Breast epithelium (tissue), 4 donors: ENCODE measurements around the gene DOP1B. TPM values are rescaled to one million over a fixed set of nuclear protein-coding genes. Genes with fewer than 3 reads are reported as not detected.

Source experiments
- DNase-seq, 2 donors: peaks; one replicate each; pipeline ENCODE4 v3.0.0-alpha.2; 2019; ENCODE audit warnings: low spot score in 2 of 2
- H3K27ac ChIP-seq, 2 donors: fragments of 200-600 bp; sonication (generic) in 1 of 2; one replicate each; pipeline ENCODE4 v1.5.1; 2016 to 2019; ENCODE audit warnings: mild to moderate bottlenecking in 1 of 2
- H3K27me3 ChIP-seq, 2 donors: fragments of 200-600 bp; sonication (generic) in 1 of 2; one replicate each; pipeline versions ENCODE4 v1.5.1 to v1.6.0; 2017 to 2019; ENCODE audit warnings: control low read depth in 1 of 2, mild to moderate bottlenecking in 1 of 2
- H3K36me3 ChIP-seq: fragments of 200-600 bp; one replicate; pipeline ENCODE4 v1.5.1; 2019
- H3K4me1 ChIP-seq, 2 donors: fragments of 200-600 bp; sonication (generic); one replicate each; pipeline ENCODE4 v1.5.1; 2016 to 2019; ENCODE audit warnings: control low read depth in 1 of 2
- H3K4me3 ChIP-seq, 3 donors: fragments of 200-600 bp; sonication (generic); 1 replicate in 2 of 3; 2 replicates in 1 of 3; pipeline ENCODE4 v1.5.1; 2016 to 2019; ENCODE audit warnings: mild to moderate bottlenecking in 3 of 3, moderate library complexity in 2 of 3
- H3K9me3 ChIP-seq, 2 donors: fragments of 200-600 bp; sonication (generic) in 1 of 2; one replicate each; pipeline ENCODE4 v1.5.1; 2016 to 2019; ENCODE audit warnings: control low read depth in 1 of 2
- POLR2A ChIP-seq: fragments of 450-650 bp; IDR thresholded peaks from one replicate; pipeline ENCODE4 v1.6.1; 2016; ENCODE audit warnings: antibody characterized with exemption, mild to moderate bottlenecking, moderate library complexity
- POLR2AphosphoS5 ChIP-seq, 3 donors: sonication (generic); formaldehyde crosslinking; IDR thresholded peaks; one replicate each; pipeline ENCODE4 v1.6.1; 2017; ENCODE audit warnings: antibody characterized with exemption in 3 of 3
- intact Hi-C: fragments of 100-400 bp; cut with DNase I; formaldehyde crosslinking; loops from one replicate; pipeline ENCODE4 v1.15.1; 2023; ENCODE audit warnings: low total_unique reads
- total RNA-seq, 3 donors: library from RNA; depleted of rRNA; stranded (reverse); fragments of >200 nt; gene quantifications; one replicate each; pipeline ENCODE4 v1.1.0, GENCODE V29; 2016
- TF ChIP-seq, protein P1 (sequence below), 3 donors: fragments of 450-650 bp; IDR thresholded peaks; one replicate each; pipeline ENCODE4 v1.5.1; 2016 to 2017; ENCODE audit warnings: antibody characterized with exemption in 3 of 3, mild to moderate bottlenecking in 3 of 3, moderate library complexity in 3 of 3

The DOP1B gene
- total RNA-seq, 3 donors from 2014 or later = 11.5 to 21.4 (median 19.7) TPM

DNA sequence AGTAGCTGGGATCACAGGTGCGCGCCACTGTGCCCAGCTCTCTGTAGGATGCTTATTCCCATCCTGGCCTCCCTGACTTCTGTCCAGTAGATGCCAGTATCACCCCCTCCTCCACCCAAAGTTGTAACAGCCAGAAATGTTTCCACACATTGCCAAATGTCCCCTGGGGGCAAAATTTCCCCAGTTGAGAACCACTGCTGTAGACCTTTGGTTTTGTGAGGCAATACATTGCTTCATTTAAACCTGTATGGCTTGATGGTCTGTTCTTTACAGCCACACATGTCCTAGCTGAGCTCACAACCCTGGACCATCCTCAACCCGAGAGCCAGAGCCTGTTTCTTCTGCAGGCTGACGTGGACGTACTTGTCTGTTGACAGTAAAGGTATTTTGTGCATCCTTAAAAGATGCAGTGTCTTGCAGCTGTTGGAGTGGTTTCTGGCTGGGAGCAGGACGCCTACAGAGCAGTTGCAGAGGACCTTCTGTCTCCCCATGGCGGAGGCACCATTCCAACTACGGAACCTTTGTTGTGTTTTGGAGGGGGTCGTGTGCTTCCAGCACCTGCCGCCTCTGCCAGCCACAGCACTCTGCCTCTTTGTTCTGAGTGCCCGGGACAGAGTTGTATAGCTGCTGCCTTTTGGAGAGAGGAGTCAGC is 26.6 kb downstream of the DOP1B start:
- TF ChIP-seq POLR2AphosphoS5 (IDR thresholded peaks at IDR 0.05) (no peak), POLR2A (no peak)
- TF ChIP-seq, protein P1, sequence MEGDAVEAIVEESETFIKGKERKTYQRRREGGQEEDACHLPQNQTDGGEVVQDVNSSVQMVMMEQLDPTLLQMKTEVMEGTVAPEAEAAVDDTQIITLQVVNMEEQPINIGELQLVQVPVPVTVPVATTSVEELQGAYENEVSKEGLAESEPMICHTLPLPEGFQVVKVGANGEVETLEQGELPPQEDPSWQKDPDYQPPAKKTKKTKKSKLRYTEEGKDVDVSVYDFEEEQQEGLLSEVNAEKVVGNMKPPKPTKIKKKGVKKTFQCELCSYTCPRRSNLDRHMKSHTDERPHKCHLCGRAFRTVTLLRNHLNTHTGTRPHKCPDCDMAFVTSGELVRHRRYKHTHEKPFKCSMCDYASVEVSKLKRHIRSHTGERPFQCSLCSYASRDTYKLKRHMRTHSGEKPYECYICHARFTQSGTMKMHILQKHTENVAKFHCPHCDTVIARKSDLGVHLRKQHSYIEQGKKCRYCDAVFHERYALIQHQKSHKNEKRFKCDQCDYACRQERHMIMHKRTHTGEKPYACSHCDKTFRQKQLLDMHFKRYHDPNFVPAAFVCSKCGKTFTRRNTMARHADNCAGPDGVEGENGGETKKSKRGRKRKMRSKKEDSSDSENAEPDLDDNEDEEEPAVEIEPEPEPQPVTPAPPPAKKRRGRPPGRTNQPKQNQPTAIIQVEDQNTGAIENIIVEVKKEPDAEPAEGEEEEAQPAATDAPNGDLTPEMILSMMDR (IDR thresholded peaks at IDR 0.05) = no peak
- Histone ChIP-seq H3K36me3 (no peaks in the 10 kb centered on the region), H3K4me1 (no peaks in the 10 kb centered on the region), H3K27me3 (no peaks in the 10 kb centered on the region), H3K9me3 (no peaks in the 10 kb centered on the region), H3K27ac (no peak overlapping the region), H3K4me3 (no peak overlapping the region)
- intact Hi-C loops = loop anchor here (5.0 kb wide), 1 partner anchor 201 kb away; no protein-coding TSS in a partner anchor
- no peak for DNase-seq

DNA sequence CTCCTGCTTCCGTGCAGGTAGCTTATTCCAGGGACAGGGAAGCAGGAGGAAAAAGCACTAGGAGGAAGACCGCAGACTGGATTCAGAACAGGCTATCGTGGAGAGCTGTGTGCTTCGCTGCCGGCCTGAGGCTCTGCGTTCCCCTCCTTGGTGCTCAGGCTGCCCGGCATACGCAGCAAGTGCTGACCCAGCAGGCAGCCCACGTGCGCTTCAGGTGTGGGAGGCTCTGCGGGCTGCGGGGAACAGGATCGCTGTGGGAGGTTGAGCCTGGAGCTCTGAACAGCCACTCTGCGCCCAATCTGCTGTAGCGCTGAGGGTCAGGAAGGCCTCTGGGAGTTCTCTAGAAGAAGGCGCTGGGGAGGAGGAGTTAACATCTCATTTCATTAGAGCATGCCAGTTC is 27.9 kb downstream of the DOP1B start:
- H3K9me3 ChIP-seq = no peaks in the 10 kb centered on the region
- no peak overlapping the region for H3K27ac ChIP-seq
- H3K27me3 ChIP-seq = no peaks in the 10 kb centered on the region
- H3K36me3 ChIP-seq = no peaks in the 10 kb centered on the region
- DNase-seq = no peak
- no peak for TF ChIP-seq POLR2AphosphoS5 (IDR thresholded peaks at IDR 0.05)
- TF ChIP-seq POLR2A = no peak
- TF ChIP-seq, protein P1 (IDR thresholded peaks at IDR 0.05) = no peak
- intact Hi-C loops = loop anchor here (5.0 kb wide), 1 partner anchor 202 kb away; no protein-coding TSS in a partner anchor
- H3K4me1 ChIP-seq = no peaks in the 10 kb centered on the region
- no peak overlapping the region for H3K4me3 ChIP-seq

DNA sequence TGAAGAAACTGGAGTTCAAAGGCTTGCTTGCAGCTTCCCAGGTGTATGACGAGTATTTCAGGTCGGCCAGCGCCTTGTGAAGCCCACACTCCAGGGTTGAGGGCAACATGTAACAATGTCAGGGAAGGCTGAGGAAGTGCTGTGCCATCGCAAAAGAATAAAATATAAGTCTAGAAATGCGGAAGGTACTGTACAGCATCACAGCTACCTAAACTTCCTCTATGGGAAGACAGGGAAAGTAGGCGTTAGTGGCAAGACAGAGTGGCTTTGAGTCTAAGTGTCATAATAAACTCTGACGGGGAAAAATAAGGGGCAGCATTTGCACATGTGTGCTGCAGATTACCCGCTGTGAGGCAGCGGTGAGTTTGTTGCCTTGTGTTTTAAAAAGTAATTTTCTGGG is 28.9 kb downstream of the DOP1B start:
- DNase-seq = no peak
- intact Hi-C loops = no loop called here
- H3K4me3 ChIP-seq = no peak overlapping the region
- no peak overlapping the region for H3K27ac ChIP-seq
- no peaks in the 10 kb centered on the region for H3K36me3 ChIP-seq
- TF ChIP-seq POLR2A (no peak), POLR2AphosphoS5 (IDR thresholded peaks at IDR 0.05) (no peak)
- TF ChIP-seq, protein P1 (IDR thresholded peaks at IDR 0.05) = no peak
- no peaks in the 10 kb centered on the region for H3K27me3 ChIP-seq
- H3K4me1 ChIP-seq = no peaks in the 10 kb centered on the region
- no peaks in the 10 kb centered on the region for H3K9me3 ChIP-seq

DNA sequence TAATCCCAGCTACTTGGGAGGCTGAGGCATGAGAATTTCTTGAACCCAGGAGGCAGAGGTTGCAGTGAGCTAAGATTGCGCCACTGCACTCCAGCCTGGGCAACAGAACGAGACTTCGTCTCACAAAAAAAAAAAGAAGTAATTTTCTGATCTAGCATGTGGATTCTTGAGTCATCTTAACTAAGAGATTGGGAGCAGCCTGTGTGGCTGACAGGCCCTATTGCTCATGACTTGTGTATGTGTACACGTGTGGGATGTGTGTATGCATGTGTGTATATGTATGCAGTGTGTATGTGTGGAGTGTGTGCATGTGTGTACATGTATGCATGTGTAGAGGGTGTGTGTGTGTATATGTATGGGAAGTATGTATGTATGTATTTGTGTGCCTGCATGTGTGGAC is 29.5 kb downstream of the DOP1B start:
- Histone ChIP-seq H3K4me3 (no peak overlapping the region), H3K27ac (no peak overlapping the region), H3K36me3 (no peaks in the 10 kb centered on the region), H3K9me3 (no peaks in the 10 kb centered on the region), H3K4me1 (no peaks in the 10 kb centered on the region), H3K27me3 (no peaks in the 10 kb centered on the region)
- intact Hi-C loops = no loop called here
- no peak for DNase-seq
- TF ChIP-seq POLR2AphosphoS5 (IDR thresholded peaks at IDR 0.05) = no peak
- TF ChIP-seq, protein P1 (IDR thresholded peaks at IDR 0.05) = no peak
- TF ChIP-seq POLR2A = no peak

DNA sequence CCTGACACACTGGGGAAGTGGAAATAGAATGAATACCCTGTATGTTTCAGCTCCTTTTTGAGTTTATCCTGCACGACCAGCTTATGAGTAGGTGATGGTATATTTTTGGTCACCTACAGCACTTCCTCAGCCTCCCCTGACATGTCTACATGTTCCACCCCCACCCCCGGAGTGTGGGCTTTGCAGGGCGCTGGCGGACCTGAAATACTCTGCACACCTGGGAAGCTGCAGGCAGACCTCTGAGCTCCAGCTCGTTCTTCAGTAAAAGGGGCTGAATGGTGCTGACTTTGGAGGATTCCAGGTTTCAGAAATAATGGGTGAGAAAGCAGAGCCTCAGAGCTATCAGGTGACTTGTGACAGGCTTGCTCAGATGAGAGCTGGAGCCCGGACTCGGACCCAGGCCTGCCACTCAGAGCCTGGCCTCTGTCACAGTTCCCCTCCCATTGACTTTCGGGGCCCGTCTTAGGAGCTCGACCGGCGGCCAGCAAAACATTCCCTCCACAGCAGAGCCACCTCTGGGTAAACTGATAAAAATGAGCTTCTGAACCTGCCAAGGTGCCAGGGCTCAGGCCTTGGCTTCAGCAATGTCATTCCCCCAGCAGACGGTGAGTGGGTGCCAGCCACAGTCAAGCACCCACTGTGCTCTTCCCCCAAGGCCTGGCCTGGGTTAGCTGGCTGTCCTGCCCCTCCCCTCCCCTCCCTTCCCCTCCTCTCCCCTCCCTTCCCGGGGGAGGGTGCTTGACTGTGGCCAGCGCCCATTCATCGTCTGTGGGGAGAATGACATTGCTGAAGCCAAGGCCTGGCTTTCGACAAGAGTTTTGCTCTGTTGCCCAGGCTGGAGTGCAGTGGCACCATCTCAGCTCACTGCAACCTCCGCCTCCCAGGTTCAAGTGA is 30.1 kb downstream of the DOP1B start:
- DNase-seq = no peak
- Histone ChIP-seq H3K36me3 (no peaks in the 10 kb centered on the region), H3K4me1 (no peaks in the 10 kb centered on the region), H3K27ac (peak overlapping the region; percentile 5 to 62), H3K27me3 (no peaks in the 10 kb centered on the region), H3K9me3 (no peaks in the 10 kb centered on the region), H3K4me3 (no peak overlapping the region)
- TF ChIP-seq POLR2A (no peak), POLR2AphosphoS5 (IDR thresholded peaks at IDR 0.05) (no peak)
- TF ChIP-seq, protein P1 (IDR thresholded peaks at IDR 0.05) = no peak
- intact Hi-C loops = no loop called here
